DMS53 treated with DMSO at 0.1 percent for 48 hours (cell line): ENCODE results near the gene TLN1.

Experiments used
- DNase-seq: peaks from one replicate; lab custom pipeline; 2025; ENCODE audit not compliant: unreplicated experiment; lab: John Stamatoyannopoulos, UW

Gene TLN1

GRCh38 chr9:35688558-35689541 is 43.1 kb downstream of the TLN1 start:
- DNase-seq = no peak

DNA sequence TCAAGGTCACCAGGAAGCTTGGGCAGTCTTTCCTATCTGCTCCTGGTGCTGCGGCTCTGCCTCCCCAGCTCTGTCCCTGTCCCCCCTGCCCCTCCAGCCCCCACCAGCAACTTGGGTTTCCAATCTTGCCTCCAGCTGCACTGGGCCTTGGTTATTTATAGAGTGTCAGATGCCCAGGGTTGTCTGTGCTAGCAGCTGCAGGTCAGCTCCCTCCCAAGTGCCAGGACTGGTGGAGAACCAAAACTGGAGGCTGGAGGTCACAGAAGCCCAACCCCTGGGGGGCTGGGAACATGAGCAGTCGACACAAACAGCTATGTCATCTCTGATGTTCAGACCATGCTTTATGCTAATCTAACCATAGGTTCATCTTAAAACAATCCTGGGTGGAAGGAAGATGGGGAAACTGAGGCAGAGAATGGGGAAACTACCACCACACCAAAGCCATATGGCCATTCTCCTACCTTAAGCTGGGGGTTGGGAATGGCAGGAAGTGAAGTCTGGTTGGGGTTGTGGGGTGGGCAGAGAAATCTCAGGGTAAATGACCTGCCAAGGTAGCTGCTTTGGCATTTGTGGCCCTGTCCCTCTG is 43.9 kb downstream of the TLN1 start:
- no peak for DNase-seq

DNA sequence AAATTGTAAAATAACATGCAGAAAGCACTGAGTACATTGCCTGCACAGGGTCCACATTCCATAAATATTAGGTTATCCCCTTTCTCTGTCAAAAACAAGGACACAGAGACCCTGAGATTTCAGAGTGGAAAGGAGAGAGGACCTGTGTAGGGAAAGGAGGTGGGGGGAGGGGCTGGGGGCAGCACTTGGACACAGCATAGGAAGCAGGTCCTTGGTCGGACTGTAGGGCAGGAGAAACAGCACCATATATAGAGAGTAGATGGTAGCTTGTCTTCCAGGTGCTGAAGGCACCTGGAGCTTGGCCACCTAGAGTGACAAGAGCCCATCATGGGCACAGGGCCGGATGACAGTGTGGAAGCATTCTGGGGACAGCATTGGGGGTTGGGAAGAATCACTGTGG is 44.7 kb downstream of the TLN1 start:
- no peak for DNase-seq

DNA sequence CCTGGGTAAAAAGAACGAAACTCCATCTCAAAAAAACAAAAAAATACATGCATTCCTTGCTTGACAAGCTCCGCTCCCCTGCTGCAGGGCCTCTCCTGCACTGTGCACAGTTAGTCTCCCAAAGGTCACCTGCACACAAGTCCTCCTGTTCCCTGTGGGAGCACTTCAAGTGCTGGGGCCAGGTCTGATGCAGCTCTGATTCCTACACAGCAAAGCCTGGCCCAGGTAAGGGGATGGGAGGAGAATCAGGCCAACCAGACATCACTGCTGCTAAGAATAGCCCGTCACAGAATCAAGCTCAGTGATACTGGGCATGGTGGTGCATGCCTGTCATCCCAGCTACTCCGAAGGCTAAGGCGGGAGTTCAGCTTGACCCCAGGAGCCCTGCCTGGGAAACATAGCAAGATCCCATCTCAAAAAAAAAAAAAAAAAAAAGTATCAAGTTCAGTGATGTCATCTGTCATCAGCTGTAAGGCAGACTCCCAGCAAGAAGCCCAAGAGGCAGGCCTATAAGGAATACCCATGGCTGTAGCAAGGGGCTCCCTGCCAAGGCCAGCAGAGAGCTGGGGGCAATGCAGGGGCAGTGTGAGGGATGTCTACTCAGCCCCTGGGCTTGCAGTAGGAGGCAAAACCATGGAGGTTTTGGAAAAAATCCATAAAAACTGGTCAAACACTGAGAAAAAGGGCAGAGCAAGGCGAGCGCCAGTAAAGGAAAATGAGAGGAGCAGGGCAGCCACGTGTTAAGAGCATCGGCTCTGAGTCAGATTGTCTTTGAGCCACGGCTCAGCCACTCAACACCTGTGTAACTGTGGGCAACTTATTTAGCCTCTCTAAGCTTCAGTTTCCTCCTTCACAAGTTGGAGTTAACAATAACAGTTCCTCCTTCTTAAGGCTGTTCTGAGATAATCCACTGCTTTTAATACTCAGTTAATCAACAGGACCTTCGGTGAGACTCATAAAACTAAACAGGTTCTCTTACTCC is 45.5 kb downstream of the TLN1 start:
- no peak for DNase-seq

DNA sequence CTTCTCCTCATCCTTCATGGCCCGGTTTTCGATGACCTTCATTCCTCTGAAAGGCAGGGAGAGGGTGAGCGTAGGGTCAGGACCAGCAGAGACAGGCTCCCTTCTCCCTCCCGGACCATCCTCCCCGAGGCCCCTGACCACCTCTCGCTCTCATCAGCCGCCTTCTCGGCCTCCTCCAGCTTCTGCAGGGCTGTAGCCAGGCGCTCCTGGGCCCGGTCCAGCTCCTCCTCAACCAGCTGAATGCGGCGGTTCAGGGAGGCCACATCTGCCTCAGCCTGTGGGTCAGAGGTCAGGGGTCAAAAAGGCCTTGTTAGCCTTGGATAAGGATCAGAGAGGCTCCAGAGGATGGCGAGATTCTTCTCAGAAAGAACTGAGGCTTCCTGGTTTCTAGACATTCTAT is 46.5 kb downstream of the TLN1 start:
- DNase-seq = no peak

DNA sequence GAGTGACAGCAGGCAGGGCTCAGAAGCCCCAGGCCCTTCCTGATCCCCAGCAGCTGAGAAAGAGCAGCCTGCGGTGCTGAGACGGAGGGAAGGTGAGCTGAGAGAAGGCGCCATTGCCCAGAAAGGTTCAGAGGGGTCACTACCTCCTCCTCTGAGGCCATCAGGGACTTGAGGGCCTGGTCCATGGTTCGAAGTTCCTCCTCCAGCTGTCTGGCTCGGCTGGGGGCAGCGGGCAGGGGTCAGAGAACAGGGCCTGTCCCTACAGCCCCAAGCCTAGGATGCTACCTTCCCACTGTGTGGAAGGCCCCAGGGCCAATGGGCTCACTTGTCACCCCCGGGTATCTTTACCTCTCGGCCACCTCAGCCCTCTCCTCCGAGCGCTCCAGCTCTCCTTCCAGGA is 47.1 kb downstream of the TLN1 start:
- DNase-seq = no peak

DNA sequence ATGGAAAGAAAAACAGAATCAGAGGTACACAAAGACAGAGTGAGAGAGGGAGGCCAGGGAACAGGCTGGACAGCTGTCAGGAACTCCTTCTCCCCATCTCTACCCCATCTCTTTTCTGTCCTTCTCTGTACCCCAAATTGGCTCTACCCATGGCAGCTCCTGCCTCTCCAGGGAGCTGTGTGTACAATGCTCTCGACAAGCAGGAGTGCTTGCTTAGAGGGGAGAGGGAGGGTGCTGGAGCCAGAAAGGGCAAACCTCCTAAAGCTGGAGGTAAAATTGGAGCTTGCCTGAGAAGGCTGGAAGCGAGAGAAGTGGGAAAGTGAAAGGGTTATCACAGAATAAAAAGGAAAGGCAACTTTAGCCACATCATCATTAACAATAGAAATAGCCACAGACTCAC is 48.7 kb downstream of the TLN1 start:
- DNase-seq = no peak

- DNase-seq = no peak
Measured at GRCh38 chr9:35682520-35683315, 49.3 kb downstream of the TLN1 start.

- no peak for DNase-seq
Measured at GRCh38 chr9:35682051-35682450, 49.9 kb downstream of the TLN1 start.

DNA sequence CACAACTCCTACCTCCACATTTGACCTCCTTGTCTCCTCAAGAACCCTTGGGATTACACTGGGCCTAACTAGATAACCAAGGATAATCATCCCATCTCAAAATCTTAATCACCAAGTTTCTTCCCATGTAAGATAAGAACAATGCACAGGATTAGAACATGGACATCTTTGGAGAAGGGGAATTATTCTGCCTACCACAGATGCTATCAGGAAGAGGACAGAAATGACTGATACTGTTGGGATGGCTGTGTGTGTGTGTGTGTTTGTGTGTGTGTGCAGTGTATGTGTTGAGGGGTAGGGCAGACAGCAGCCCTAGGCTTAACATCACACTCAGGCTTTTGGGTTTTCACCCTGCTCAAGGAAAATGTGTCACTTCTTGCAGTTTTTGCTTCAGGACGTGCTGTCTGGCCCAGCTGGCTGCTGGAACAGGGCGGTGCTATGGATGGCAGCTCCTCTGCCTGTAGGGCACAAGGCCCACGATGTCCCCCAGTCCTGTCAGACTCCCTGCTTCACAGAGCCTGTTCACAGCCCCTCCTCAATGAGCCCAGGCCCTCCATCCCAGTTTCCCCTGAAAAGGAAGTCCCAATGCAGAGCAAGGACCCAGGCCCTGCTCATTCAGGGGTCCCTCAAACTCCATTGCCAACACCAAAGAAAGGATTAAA is 50.5 kb downstream of the TLN1 start:
- no peak for DNase-seq

GRCh38 chr9:35680331-35681105 is 51.5 kb downstream of the TLN1 start:
- no peak for DNase-seq

DNA sequence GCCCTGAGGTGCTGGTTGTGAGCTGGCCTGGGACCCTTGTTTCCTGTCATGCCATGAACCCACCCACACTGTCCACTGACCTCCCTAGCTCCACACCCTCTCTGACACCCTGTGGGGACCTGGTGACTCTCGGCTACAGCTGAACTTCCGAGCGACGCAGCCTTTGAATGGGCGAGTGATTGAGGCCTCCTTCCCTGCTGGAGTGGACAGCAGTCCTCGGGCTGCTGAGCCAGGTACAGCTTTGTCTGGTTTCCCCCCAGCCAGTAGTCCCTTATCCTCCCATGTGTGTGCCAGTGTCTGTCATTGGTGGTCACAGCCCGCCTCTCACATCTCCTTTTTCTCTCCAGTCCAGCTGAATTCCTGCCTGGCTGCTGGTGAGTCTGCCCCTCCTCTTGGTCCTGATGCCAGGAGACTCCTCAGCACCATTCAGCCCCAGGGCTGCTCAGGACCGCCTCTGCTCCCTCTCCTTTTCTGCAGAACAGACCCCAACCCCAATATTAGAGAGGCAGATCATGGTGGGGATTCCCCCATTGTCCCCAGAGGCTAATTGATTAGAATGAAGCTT is 52.1 kb downstream of the TLN1 start:
- no peak for DNase-seq

DNA sequence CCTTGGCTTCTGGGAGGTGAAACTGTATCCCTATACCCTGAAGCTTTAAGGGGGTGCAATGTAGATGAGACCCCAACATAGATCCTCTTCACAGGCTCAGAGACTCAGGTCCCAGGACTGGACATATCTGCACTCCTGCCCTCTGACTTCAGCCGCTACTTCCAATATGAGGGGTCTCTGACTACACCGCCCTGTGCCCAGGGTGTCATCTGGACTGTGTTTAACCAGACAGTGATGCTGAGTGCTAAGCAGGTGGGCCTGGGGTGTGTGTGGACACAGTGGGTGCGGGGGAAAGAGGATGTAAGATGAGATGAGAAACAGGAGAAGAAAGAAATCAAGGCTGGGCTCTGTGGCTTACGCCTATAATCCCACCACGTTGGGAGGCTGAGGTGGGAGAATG is 52.9 kb downstream of the TLN1 start:
- no peak for DNase-seq

DNA sequence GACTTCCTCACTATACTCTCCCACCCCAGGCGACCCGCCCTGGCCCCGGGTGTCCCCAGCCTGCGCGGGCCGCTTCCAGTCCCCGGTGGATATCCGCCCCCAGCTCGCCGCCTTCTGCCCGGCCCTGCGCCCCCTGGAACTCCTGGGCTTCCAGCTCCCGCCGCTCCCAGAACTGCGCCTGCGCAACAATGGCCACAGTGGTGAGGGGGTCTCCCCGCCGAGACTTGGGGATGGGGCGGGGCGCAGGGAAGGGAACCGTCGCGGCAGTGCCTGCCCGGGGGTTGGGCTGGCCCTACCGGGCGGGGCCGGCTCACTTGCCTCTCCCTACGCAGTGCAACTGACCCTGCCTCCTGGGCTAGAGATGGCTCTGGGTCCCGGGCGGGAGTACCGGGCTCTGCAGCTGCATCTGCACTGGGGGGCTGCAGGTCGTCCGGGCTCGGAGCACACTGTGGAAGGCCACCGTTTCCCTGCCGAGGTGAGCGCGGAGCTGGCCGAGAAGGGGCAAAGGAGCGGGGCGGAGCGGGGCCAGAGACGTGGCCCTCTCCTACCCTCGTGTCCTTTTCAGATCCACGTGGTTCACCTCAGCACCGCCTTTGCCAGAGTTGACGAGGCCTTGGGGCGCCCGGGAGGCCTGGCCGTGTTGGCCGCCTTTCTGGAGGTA is 56.1 kb downstream of the TLN1 start:
- DNase-seq = no peak

DNA sequence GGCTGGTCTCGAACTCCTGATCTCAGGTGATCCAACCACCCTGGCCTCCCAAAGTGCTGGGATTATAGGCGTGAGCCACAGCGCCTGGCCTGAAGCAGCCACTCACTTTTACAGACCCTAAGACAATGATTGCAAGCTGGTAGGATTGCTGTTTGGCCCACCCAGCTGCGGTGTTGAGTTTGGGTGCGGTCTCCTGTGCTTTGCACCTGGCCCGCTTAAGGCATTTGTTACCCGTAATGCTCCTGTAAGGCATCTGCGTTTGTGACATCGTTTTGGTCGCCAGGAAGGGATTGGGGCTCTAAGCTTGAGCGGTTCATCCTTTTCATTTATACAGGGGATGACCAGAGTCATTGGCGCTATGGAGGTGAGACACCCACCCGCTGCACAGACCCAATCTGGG is 56.8 kb downstream of the TLN1 start:
- DNase-seq = no peak

GRCh38 chr9:35674025-35674361 is 58.0 kb downstream of the TLN1 start:
- no peak for DNase-seq

DNA sequence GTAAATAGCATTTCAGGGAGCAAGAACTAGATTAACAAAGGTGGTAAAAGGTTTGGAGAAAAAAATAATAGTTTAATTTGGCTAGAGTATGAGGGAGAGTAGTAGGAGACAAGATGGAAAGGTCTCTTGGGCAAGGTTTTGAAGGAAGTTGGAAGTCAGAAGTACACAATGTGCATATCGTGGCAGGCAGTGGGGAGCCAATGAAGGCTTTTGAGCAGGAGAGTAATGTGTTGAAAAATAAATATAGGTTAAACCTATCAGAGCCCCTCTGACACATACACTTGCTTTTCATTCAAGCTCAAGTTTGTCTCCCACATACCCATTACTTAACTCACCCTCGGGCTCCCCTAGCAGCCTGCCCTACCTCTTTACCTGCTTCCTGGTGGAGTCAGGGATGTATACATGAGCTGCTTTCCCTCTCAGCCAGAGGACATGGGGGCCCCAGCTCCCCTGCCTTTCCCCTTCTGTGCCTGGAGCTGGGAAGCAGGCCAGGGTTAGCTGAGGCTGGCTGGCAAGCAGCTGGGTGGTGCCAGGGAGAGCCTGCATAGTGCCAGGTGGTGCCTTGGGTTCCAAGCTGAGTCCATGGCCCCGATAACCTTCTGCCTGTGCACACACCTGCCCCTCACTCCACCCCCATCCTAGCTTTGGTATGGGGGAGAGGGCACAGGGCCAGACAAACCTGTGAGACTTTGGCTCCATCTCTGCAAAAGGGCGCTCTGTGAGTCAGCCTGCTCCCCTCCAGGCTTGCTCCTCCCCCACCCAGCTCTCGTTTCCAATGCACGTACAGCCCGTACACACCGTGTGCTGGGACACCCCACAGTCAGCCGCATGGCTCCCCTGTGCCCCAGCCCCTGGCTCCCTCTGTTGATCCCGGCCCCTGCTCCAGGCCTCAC is 58.6 kb downstream of the TLN1 start, which contains the start of gene CA9:
TSS of gene CA9 (plus strand) at position 797 of the 893 bp plus-strand sequence. CDS start at position 829, 32 bp downstream.
- DNase-seq = peak; percentile 13
